K562 (cell line): ENCODE measurements around the gene FBP2. TPM values are rescaled to one million over a fixed set of nuclear protein-coding genes. Genes with fewer than 3 reads are reported as not detected.

Experiments used
- ATAC-seq: fragments of 200-7000 bp; cut with Tn5 transposase; 3 replicates; pipeline ENCODE4 v1.9.1; 2020; ENCODE audit warnings: moderate library complexity
- BruUV-seq: library from RNA; stranded (reverse); fragments of 400-500 nt; replicated peaks from 2 replicates; lab custom pipeline; 2021; lab: Mats Ljungman, UMichigan
- CTCF ChIA-PET: fragments of 300-600 bp; formaldehyde crosslinking; extraction: SDS; loops from one replicate; lab custom pipeline; 2021; ENCODE audit warnings: low intra/inter-chr PET ratio; lab: Yijun Ruan, JAX
- POLR2A ChIA-PET: fragments of 300-600, 350-650 bp; sonication (Branson Sonifier 250); formaldehyde crosslinking; extraction: SDS; loops from one replicate; lab custom pipeline; 2021; ENCODE audit warnings: antibody characterized with exemption, inconsistent platforms; lab: Yijun Ruan, JAX
- DNase-seq, 4 experiments: peaks; one replicate each; pipeline versions ENCODE4 v3.0.0 to v3.0.0-alpha.2; 2011 to 2018; ENCODE audit warnings: low spot score in 3 of 4, mixed read lengths in 3 of 4; ENCODE audit errors: extremely low read depth in 1 of 4
- FAIRE-seq: peaks from 2 replicates; lab custom pipeline; 2011; peaks lifted over from hg19 to GRCh38; lab: Jason Lieb, UNC
- H2AFZ ChIP-seq: 2 replicates; pipeline ENCODE4 v1.6.0; 2011; ENCODE audit warnings: low read depth, low read length, control low read depth, inconsistent platforms
- H3K27ac ChIP-seq: fragments of 200-600 bp; 3 replicates; pipeline ENCODE4 v1.8.0; 2011; ENCODE audit warnings: low read depth, mild to moderate bottlenecking, control low read depth, inconsistent platforms, low read length, moderate library complexity, mixed read lengths; ENCODE audit errors: extremely low read depth
- H3K27me3 ChIP-seq, 2 experiments: fragments of 300-600 bp in 1 of 2; 2 replicates in 1 of 2; 3 replicates in 1 of 2; pipeline versions ENCODE4 v1.6.0 to v1.8.0; 2011; ENCODE audit warnings: inconsistent platforms in 2 of 2, low read length in 2 of 2, mild to moderate bottlenecking in 1 of 2, mixed read lengths in 1 of 2, moderate library complexity in 1 of 2; ENCODE audit not compliant: control insufficient read depth in 2 of 2, insufficient read depth in 2 of 2
- H3K36me3 ChIP-seq: fragments of 300-600 bp; 3 replicates; pipeline ENCODE4 v1.8.0; 2011; ENCODE audit warnings: mild to moderate bottlenecking, low read length, inconsistent platforms; ENCODE audit not compliant: control insufficient read depth, insufficient read depth
- H3K4me1 ChIP-seq, 2 experiments: fragments of 200-600 bp in 1 of 2; replicated peaks in 1 of 2; 2 replicates in 1 of 2; 3 replicates in 1 of 2; pipeline versions ENCODE4 v1.5.1 to v1.8.0; 2011; ENCODE audit warnings: inconsistent platforms in 2 of 2, low read length in 2 of 2, mild to moderate bottlenecking in 1 of 2, mixed read lengths in 1 of 2, moderate library complexity in 1 of 2; ENCODE audit not compliant: control insufficient read depth in 2 of 2, insufficient read depth in 2 of 2
- H3K4me2 ChIP-seq: 2 replicates; pipeline ENCODE4 v1.6.1; 2011; ENCODE audit warnings: low read length, control low read depth, inconsistent platforms, mixed read lengths; ENCODE audit not compliant: insufficient read depth
- H3K4me3 ChIP-seq: fragments of 200-600 bp; sonication (generic), shearing (Covaris generic); 2 replicates; pipeline ENCODE4 v1.5.1; 2016; ENCODE audit warnings: control low read depth, inconsistent platforms
- H3K79me2 ChIP-seq: fragments of 200-600 bp; 3 replicates; pipeline ENCODE4 v1.8.0; 2011; ENCODE audit warnings: low read length, inconsistent platforms; ENCODE audit not compliant: control insufficient read depth, insufficient read depth
- H3K9ac ChIP-seq, 2 experiments: 2 replicates each; pipeline versions ENCODE4 v1.6.0 to v1.6.1; 2011; ENCODE audit warnings: low read depth in 2 of 2, low read length in 2 of 2, control low read depth in 1 of 2, inconsistent platforms in 1 of 2, mild to moderate bottlenecking in 1 of 2, mixed read lengths in 1 of 2; ENCODE audit not compliant: insufficient read depth in 1 of 2
- H3K9me1 ChIP-seq: one replicate; pipeline ENCODE4 v1.6.0; 2011; ENCODE audit warnings: inconsistent platforms, mild to moderate bottlenecking, low read length, moderate library complexity; ENCODE audit not compliant: control insufficient read depth, insufficient read depth
- H3K9me3 ChIP-seq: replicated peaks from 2 replicates; pipeline ENCODE4 v1.5.1; 2011; ENCODE audit warnings: low read depth, low read length, inconsistent platforms; ENCODE audit not compliant: control insufficient read depth, insufficient read depth
- H4K20me1 ChIP-seq: replicated peaks from 2 replicates; pipeline ENCODE4 v1.6.1; 2011; ENCODE audit warnings: low read length, inconsistent platforms, mixed read lengths; ENCODE audit not compliant: control insufficient read depth, insufficient read depth
- CLOCK ChIP-seq: fragments of 250-450 bp; sonication (Bioruptor Pico); IDR thresholded peaks from 2 replicates; pipeline ENCODE4 v1.4.0; 2020; ENCODE audit warnings: mild to moderate bottlenecking, moderate library complexity, borderline replicate concordance
- EP400 ChIP-seq: fragments of 450-650 bp; IDR thresholded peaks from 2 replicates; pipeline ENCODE4 v1.6.1; 2017; ENCODE audit warnings: antibody characterized with exemption, mild to moderate bottlenecking, moderate library complexity
- EWSR1 ChIP-seq: fragments of 450-650 bp; IDR thresholded peaks from 2 replicates; pipeline ENCODE4 v1.6.1; 2018; ENCODE audit warnings: borderline replicate concordance, mild to moderate bottlenecking, low read depth, moderate library complexity; ENCODE audit not compliant: partially characterized antibody
- EZH2 ChIP-seq: IDR thresholded peaks from 2 replicates; pipeline ENCODE4 v1.6.1; 2012; ENCODE audit warnings: low read depth, mild to moderate bottlenecking, inconsistent platforms, low read length, borderline replicate concordance
- MAX ChIP-seq: sonication (generic); formaldehyde crosslinking; IDR thresholded peaks from 2 replicates; pipeline ENCODE4 v1.9.0; 2022; ENCODE audit warnings: mild to moderate bottlenecking, missing genetic modification reagents
- NFE2L1 ChIP-seq: fragments of 450-650 bp; IDR thresholded peaks from 2 replicates; pipeline ENCODE4 v1.6.1; 2016; ENCODE audit warnings: missing genetic modification characterization, low read depth, mild to moderate bottlenecking, missing compliant biosample characterization, moderate library complexity, borderline replicate concordance
- NR2C1 ChIP-seq, 2 experiments: fragments of 450-650 bp; IDR thresholded peaks; 2 replicates each; pipeline ENCODE4 v1.6.1; 2017; ENCODE audit warnings: mild to moderate bottlenecking in 2 of 2, antibody characterized with exemption in 1 of 2, inconsistent platforms in 1 of 2, missing compliant biosample characterization in 1 of 2, missing genetic modification characterization in 1 of 2
- SAP30 ChIP-seq: fragments of 200-600 bp; sonication (generic); IDR thresholded peaks from 2 replicates; pipeline ENCODE4 v1.6.1; 2012; ENCODE audit warnings: borderline replicate concordance, low read depth, mild to moderate bottlenecking, moderate library complexity, low read length, control low read depth, inconsistent platforms; ENCODE audit not compliant: insufficient read depth, poor library complexity, severe bottlenecking
- SIRT6 ChIP-seq: IDR thresholded peaks from one replicate; pipeline ENCODE4 v1.6.1; 2012; ENCODE audit warnings: low read depth, mild to moderate bottlenecking, control low read depth, inconsistent platforms, low read length, moderate library complexity
- SMARCA4 ChIP-seq: fragments of 450-650 bp; IDR thresholded peaks from 2 replicates; pipeline ENCODE4 v1.6.1; 2016
- ZNF217 ChIP-seq: sonication (generic); formaldehyde crosslinking; IDR thresholded peaks from 2 replicates; pipeline ENCODE4 v1.8.0; 2022; ENCODE audit warnings: mild to moderate bottlenecking, missing genetic modification reagents
- ZNF23 ChIP-seq: fragments of 250-450 bp; sonication (Bioruptor Pico); IDR thresholded peaks from 2 replicates; pipeline ENCODE4 v1.4.0; 2020; ENCODE audit warnings: mild to moderate bottlenecking
- ZNF695 ChIP-seq: fragments of 450-650 bp; formaldehyde crosslinking; IDR thresholded peaks from 2 replicates; pipeline ENCODE4 v1.4.0; 2020; ENCODE audit warnings: mild to moderate bottlenecking, moderate library complexity
- WGBS: fragments of 100-300 bp; shearing (Covaris generic); methylation state at CpG from one replicate; pipeline ENCODE4 v1.1.6; 2016; ENCODE audit warnings: low coverage, mixed read lengths; ENCODE audit not compliant: insufficient coverage; ENCODE audit errors: missing lambda C conversion rate; 5-methylcytosine and 5-hydroxymethylcytosine counted together
- in situ Hi-C: fragments of 300-500 bp; cut with MboI; formaldehyde crosslinking; loops from 4 replicates; pipeline ENCODE4 v1.15.0; 2018; ENCODE audit warnings: inconsistent platforms, mixed read lengths
- intact Hi-C: fragments of 100-400 bp; cut with micrococcal nuclease; formaldehyde crosslinking; loops from 2 replicates; pipeline ENCODE4 v1.14.2; 2022
- polyA plus RNA-seq, 8 experiments: library from polyadenylated mRNA; depleted of rRNA in 4 of 8; stranded (reverse) in 5 of 8; unstranded in 3 of 8; fragments of >200 nt; fragmentation: Nextera tagmentation in 2 of 8; fragmentation: Illumina TruSeq in 1 of 8; extraction: Ambion mirVana in 2 of 8; extraction: Trizol in 1 of 8; gene quantifications; 2 replicates each; pipeline versions ENCODE4 v1.2.1 to v1.2.3, GENCODE V29; 2011 to 2014; ENCODE audit warnings: inconsistent platforms in 1 of 8, missing spikeins in 1 of 8
- total RNA-seq, 7 experiments: library from RNA; depleted of rRNA in 6 of 7; stranded (reverse); fragments of >200 nt in 6 of 7; fragmentation: Illumina TruSeq in 2 of 7; extraction: Trizol in 2 of 7; gene quantifications; 2 replicates each; pipeline versions ENCODE4 v1.2.1 to v1.2.3, GENCODE V29; 2011 to 2021; ENCODE audit warnings: low replicate concordance in 1 of 7
- TF ChIP-seq, protein P1 (sequence below): fragments of 200-800 bp; sonication (Bioruptor generic); IDR thresholded peaks from 2 replicates; pipeline ENCODE4 v1.6.1; 2017; ENCODE audit warnings: missing genetic modification characterization, missing compliant biosample characterization

Gene FBP2
- total and polyA plus RNA-seq, 9 of the 15 experiments (the other 6 are each of a cell fraction or from before 2014, with no cell fraction given) = 0.06 TPM; not detected in 7

- no peaks in the 10 kb centered on the region for H3K36me3 ChIP-seq
- TF ChIP-seq NR2C1 (IDR thresholded peaks at IDR 0.05) = no peak
- TF ChIP-seq NR2C1 (tag; IDR thresholded peaks at IDR 0.05) = no peak
- TF ChIP-seq, protein P1, sequence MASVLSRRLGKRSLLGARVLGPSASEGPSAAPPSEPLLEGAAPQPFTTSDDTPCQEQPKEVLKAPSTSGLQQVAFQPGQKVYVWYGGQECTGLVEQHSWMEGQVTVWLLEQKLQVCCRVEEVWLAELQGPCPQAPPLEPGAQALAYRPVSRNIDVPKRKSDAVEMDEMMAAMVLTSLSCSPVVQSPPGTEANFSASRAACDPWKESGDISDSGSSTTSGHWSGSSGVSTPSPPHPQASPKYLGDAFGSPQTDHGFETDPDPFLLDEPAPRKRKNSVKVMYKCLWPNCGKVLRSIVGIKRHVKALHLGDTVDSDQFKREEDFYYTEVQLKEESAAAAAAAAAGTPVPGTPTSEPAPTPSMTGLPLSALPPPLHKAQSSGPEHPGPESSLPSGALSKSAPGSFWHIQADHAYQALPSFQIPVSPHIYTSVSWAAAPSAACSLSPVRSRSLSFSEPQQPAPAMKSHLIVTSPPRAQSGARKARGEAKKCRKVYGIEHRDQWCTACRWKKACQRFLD (CRISPR knock-in tag) = no peak
- no peak for TF ChIP-seq SIRT6
- no peak for TF ChIP-seq MAX (CRISPR knock-in tag)
- TF ChIP-seq EP400 = no peak
- TF ChIP-seq EZH2 = no peak
- no peak for TF ChIP-seq ZNF695
- TF ChIP-seq NFE2L1 (tag) = no peak
- TF ChIP-seq CLOCK (CRISPR knock-in tag) = no peak
- TF ChIP-seq SMARCA4 = no peak
- TF ChIP-seq ZNF217 (CRISPR knock-in tag) = no peak
- TF ChIP-seq EWSR1 = no peak
- TF ChIP-seq SAP30 = no peak
- no peak for TF ChIP-seq ZNF23 (CRISPR knock-in tag)
- TF ChIP-seq, all 486 proteins: peak for 0
- WGBS = 0% methylated on average over 2 of the region's 2 CpGs
- Histone ChIP-seq H3K27me3 (peaks cover 24 to 58% of the 10 kb centered on the region in 2 experiments; a peak in 4 of 5 replicates), H3K79me2 (no peaks in the 10 kb centered on the region), H3K4me3 (no peak overlapping the region), H3K4me1 (no peaks in the 10 kb centered on the region), H3K9ac (no peak overlapping the region), H4K20me1 (no peaks in the 10 kb centered on the region), H3K9me1 (no peaks in the 10 kb centered on the region), H3K9me3 (no peaks in the 10 kb centered on the region), H2AFZ (no peak overlapping the region), H3K27ac (no peak overlapping the region), H3K4me2 (no peak overlapping the region)
- FAIRE-seq (no peak), DNase-seq (no peak), ATAC-seq (no peak)
- intact Hi-C loops (no loop called here), in situ Hi-C loops (no loop called here)
- BruUV-seq = no TSS peak
- CTCF ChIA-PET = no interaction called here
- POLR2A ChIA-PET = no interaction called here
Observed at GRCh38 chr9:94567271-94567670, 26.4 kb downstream of the FBP2 start.
